Eye (tissue), 1 donor: Measurements from ENCODE around the gene GDF3.
"Not testable (repeated sequence)": the region's sequence is repeated elsewhere in the genome, so short reads cannot be mapped to it uniquely, and the experiment has no call there.

Source experiments
- DNase-seq: peaks from one replicate; pipeline ENCODE4 v3.0.0-alpha.2; 2015

GDF3 gene

DNA sequence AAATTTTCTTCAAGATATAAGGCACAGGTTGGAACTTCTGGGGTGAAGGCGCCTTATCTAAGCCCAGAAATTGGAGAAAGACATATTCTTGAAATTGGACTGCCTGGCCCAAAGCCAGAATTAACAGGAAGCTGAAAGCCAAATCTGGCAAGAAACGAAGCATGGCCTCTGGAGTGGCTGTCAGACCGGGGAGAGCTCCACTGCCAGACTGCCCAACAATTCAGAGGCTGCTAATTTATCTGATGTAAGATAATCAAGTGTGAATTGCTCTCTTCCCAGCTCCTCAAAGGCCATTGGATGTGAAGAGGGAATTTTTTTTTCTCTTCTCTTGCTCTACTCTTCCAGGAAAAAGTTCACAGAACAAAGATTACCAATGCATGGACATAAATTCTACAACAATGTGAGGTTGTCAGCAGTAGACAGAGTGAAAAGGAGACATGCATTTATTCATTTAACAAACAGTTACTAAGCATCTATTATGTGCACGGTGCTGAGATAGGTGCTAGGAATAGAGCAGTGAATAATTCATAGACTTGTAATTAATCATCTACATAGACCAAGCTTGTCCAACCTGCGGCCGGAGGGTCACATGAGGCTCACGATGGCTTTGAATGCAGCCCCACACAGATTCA is at the start of gene GDF3:
Gene GDF3, minus strand, starts transcription at position 210 of the 632 bp plus-strand sequence. Its CDS starts 47 bp downstream, at position 163.
- peak; percentile 25 for DNase-seq

DNA sequence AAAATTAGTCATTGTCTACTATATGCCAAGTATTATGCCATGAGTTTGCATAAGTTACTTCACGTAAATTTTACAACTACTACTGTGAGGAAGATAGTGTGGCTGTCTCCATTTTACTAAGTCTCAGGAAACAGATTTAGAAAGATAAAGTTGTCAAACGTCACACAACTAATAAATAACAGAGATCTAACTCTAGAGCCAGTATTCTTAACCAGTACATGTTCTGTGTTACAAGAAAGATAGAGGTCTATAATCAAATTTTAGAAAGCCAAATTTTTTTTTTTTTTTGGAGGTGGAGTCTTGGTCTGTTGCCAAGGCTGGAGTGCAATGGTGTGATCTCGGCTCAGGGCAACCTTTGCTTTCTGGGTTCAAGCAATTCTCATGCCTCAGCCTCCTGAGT is 37.4 kb upstream of the GDF3 start:
- no peak for DNase-seq

DNA sequence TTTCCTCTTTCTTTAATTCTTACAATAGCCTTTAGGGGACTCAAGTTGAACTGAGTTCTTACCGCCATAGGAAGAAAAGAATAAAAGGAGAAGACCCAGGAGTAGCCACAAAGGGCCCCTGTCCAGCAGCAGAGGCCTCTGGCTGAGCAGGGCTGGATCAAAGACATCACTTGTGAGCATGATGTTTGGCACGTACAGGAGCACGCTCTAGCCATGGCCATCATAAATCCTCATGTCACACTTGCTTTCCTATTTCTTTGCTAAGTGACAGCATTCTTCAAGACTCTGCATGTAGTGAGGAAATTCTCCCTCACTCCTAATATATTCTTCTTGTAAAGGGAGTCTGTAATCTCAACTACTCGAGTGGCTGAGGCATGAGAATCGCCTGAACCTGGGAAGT is 35.9 kb upstream of the GDF3 start:
- DNase-seq, result no peak

DNA sequence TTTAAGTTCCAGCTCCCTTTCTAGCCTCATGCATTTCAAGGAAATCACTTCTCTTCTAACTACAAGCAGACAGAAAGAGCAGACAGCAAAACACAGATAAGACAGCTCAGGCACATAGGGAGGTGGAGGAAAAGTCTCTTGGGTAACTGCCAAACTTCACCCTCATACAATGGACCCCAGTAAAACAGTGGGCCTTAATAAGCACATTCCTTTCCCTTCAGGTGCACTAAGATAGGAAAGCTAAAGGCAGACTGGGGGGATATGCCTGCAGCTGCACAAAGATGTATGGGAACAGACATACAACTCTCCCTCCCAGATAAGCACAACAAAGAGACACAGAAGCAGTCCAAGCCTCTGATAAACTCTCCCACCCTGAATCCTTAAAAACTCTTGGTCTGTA is 35.4 kb upstream of the GDF3 start:
- not testable (repeated sequence) for DNase-seq

DNA sequence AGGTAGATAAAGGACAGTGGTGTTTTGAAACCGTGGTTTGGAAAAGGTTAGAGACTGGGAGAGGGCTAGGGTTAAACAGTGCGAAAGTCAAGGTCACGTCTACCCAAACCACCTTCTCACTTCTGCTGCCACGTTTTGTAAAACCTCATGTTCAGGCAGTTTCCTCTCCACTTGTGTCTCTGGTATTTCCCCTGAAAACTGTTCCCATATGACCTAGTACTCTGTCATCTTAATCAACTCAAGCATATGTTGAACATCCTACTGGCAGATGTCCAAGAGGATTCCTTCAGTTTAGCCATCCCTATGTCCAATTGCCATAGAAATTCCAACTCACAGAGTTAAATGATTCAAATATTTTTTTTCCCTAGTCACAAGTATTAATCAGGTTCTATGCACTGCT is 34.2 kb upstream of the GDF3 start:
- DNase-seq, result peak; percentile 17

DNA sequence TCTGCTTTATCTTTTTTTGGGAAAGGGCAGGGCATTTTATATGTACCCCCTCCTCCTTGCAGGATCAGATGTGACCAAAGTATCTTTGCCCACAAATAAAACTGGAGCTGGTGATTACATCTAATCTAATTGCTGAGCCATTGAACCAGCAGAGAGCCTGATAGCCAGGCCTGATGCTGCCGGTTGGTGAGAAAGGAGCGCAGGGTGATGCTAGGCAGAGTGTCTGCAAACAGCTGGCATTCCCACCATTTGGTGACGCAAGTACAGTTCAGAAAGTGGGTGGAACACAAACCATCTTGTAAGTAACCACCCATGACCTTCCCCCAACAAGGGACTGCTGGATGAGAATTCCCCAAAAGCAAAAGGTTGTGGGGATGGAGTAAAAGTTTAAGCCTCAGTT is 28.4 kb upstream of the GDF3 start:
- DNase-seq, result no peak

DNA sequence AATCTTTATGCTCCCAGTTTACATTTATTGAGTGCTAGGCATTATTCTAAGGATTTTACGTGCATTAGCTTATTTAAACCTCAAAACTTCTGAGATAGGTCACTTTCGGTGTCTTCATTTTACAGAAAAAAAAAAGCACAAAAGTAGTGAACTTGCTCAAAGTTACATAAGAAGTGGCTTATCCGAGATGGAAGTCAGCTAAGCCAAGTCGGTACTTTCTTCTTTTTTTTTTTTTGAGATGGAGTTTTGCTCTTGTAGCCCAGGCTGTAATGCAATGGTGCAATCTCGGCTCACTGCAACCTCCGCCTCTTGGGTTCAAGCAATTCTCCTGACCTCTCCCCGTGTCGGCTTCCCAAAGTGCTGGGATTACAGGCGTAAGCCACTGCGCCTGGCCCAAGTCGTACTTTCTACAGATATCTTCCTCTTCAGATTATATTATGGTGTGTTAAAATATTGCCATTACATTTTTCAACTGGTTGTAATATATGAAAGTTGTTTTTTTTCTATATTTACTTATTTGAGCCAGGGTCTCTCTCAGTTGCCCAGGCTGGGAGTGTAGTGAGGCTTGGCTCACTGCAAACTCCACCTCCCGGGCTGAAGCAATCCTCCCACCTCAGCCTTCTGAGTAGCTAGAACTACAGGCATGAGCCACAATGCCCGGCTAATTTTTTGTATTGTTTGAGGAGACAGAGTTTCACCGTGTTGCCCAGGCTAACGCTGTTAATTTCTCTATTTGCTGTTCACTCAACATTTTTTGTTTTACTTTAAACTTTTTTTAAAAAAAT is 24.6 kb upstream of the GDF3 start:
- DNase-seq, result no peak

DNA sequence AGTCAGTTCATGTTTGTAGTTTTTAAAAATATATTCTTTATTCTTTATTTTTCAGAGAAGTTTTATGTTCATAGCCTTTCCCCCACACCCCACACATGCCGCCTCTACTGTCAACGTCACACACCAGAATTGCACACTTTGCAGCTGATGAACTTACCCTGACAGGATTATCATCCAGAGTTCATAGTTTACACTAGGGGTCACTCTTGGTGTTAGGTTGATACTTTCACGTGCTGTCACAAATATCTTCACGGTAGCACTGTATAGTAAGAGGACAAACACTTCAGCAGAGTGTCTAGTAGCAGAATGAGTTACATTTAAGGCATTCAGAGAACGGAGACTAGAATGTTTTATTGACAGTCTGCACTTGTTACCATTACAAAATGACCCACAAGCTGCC is 20.8 kb upstream of the GDF3 start:
- peak; percentile 6 for DNase-seq

DNA sequence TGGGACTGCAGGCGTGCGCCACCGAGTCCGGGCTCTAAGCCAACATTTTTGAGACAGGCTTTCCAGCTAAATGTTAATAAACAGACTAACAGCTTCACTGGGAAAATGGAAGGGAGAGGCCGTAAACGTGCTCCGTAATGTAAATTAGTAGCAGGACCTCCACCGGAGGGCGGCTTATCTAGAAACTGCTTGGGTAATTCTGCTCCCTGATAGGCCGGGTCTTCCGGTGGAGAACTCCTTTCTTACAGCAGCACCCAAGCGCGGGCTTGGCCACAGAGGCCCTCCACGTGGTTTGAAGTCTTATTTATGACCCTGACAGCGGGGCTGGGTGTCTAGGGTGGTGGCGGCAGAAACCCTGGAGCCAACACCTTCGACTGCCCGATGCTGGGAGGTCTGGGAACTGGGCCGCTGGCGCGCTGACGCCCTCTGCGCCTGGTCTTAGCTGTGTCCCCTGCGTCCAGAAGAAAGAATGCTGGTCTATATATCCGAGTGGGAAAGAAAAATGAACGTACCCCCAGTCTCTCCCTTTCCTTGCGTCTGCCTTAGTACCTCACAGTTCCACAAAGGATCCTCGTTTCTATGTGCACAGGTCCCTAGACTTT is 17.4 kb upstream of the GDF3 start:
- no peak for DNase-seq

DNA sequence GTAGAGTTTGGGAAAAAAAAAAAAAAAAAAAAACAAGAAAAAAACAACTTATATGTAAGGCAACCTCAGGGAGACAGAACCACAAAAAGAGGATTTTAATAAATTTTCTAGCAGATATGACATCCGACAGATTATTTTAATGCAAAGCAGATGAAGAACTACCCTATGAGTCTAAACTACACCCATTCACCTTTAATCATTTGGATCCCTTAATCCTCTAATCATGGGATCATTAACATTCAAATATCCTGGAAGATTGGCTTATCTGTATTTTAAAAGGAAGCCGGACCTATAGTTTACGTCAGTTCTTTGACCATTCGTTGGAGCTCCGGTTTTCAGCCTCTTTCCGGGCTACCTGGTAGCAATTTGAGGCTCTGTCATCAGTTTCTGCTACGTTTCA is 15.6 kb upstream of the GDF3 start, which contains the start of gene DPPA3:
Gene DPPA3, plus strand, starts transcription at position 301 of the 400 bp plus-strand sequence. CDS start 138 bp downstream, outside the sequence.
- no peak for DNase-seq

DNA sequence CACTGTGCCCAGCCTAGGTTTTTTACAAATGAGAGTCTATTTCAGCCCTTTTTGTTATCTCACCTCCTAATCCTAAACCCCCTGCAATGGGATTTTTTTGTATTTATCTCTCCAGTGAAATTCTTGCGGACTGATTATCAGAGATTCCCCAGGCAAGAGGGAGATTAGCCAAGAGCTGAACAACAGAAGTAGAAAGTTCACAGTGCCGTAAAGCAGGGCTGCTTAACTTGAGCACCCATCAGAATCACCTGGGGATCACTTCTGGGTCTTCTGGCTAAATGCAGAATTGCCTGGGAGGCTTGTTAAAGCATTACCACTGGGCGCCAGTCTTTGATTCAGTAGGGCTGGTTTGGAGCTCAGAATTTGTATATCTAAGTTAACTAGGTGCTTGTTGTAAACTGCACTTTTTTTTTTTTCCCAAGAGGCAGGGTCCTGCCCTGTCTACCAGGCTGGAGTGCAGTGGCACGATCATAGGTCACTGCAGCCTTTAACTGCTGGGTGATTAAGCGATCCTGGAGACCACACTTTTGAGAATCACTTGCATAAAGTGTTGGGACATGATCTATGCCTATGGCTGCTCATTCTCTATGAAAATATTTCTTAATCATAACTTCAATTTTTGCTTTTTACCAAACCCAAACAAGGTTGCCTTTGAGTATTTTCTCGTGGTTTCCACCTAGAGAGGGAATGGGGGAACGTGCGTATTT is 14.5 kb upstream of the GDF3 start:
- DNase-seq, result no peak

DNA sequence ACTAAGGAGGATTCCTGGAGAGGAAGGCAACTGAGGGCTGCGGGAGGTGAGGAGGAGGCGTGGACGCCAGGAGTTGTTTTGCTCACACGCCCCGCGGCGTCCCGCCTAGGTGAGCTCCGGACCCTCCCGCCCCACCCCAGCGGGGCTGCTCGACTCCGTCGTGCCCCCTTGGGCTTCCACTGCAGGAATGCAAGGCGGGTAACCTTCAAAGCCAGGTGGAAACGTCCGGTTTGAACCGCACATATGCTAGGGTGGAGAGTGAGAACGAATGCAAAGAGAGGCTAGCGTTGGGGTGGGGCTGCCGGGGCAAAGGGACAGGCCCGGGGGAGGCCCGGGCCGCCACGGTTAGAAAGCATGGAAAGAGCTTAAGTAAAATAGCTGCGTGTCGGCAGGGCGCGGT is 10.3 kb upstream of the GDF3 start:
- DNase-seq, result no peak

DNA sequence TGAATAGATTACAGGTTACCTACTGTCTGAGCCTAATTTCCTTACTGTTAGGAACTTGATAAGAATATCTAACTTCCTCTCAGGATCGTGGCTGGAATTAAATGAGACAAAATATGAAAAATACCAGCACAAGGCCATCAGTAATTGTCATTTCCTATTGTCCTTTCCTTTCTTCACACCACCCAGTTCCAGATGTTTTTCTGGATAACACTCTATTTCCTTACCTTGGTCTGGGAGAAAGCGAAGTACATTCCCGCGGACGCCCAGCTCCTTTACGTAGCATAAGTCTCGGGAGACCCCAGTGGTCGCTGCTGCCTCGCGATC is 376 bp downstream of the GDF3 start:
- DNase-seq, result no peak

DNA sequence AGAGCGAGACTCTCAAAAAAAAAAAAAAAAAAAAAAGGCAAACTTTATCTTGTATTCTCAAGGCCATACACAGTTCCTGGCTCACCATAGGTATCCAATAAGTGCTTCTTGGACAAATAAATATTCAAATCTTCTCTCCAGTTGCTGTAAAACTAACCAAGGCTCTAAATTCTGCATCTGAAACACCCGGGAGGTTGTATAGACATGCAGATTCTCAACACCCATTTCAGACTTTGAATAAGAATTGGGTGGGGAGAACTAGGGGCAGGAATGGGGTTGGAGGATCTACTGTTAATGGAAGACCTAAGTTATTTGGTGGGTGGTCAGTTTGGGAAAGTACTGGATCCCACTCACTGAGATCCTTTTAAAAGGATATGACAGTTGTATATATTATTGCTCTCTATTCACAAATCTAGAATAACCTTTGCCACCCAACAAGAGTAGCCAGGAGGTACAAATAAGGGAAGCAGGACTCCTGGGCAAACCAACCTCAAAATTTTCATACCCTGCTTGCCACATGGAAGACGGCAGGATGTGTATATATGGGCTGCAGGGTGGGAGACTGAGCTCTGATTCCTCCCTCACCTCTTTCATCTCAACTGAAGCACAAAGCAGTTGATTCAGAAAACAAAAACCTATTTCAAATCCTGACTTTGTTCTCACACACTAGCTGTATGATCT is 879 bp downstream of the GDF3 start:
- DNase-seq, result no peak

DNA sequence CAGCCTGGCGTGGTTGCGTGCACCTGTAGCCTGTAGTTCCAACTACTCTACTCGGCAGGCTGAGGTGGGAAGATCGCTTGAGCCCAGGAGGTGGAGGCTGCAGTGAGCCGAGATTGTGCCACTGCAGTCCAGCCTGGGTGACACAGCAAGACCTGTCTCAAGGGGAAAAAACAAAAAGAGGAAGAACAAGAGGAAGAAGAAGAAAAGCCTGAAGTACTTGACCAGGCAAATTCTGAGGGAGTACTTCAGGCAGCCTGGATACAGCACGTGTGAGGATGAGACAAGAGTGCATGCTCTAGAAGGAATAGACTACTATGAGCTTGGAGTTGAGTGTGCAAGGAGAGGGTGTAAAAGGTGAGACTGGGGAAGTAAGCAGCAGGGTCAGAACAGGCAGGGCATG is 1.8 kb downstream of the GDF3 start:
- DNase-seq, result no peak

DNA sequence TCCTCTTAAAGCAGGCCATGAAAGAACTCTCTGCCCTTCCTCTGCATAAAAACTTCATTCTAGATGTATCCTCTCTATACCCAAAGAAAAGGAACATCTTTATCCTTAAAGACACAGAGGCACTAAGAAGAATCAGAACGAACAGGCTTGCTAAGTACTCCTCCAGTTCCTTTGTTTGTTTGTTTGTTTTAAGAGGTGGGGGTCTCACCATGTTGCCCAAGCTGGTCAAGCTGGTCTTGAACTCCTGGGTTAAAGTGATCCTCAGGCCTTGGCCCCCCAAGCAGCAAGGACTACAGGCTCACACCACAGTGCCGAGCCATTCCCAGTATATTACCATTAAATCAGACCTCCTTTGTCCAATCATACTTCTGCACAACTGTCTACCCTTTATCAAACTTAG is 14.0 kb downstream of the GDF3 start:
- no peak for DNase-seq

DNA sequence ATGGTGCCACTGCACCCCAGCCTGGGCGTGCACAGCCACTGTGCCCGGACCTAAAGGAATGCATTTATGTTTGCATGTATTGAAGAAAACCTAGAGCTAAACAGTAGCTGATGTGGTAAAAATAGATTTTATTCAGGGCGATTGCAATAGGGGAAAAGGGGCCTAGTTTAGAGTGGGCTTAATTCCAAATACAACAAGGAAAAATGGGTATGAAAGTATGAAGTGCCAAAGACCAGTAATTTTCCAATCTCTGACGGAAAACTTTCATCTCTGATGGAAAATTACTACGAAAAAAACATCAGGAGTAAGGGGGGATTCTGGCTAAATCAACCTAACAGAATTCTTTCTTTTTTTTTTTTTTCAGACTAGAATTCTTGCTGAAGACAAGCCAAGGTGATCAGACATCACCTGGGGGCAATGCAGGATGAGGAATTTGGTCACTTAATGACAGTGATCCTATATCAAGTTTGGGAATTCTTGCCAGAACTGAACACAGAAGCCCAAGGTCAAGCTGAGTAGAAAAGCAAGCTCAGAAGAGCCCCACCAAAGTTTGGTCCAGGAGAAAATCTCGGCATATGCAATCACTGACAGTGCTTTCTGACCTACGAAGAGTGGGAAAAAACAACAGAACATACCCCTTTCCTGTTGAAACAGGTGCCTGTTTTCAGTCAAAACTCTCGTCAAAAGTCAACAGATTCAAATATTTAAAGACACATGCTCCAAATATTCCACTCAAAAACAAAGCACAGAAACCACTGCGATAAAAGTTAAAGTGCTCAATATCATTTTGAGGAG is 16.1 kb downstream of the GDF3 start:
- no peak for DNase-seq

DNA sequence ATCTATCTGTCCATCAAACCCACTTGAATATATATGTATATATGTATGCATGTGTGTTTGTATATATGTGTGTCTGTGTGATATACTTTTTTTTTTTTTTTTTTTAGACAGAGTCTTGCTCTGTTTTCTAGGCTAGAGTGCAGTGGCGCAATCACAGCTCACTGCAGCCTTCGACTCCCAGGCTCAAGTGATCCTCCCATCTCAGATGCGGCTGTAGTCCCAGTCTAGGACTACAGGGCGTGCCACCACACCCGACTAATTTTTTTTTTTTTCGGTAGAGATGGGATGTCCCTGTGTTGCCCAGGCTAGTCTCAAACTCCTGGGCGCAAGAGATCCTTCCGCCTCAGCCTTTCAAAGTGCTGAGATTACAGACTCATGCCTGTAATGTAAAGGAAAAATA is 16.8 kb downstream of the GDF3 start:
- DNase-seq, result no peak

DNA sequence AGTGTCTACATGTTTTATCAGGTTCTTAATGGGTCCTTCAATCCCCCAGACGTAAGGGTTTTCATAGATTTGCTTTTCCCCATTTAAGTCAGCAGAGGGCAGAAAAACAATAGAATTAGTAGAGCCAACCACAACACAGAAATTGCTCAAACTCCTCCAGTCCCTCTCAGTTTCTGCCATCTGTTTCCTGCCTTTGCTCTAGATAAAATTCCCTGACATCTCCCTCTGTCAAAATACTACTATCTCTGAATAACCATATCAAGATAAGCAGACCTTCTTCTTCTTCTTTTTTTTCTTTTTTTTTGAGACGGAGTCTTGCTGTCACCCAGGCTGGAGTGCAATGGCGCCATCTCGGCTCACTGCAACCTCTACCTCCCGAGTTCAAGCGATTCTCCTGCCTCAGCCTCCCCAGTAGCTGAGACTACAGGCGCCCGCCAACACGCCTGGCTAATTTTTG is 18.1 kb downstream of the GDF3 start:
- peak; percentile 53 for DNase-seq

DNA sequence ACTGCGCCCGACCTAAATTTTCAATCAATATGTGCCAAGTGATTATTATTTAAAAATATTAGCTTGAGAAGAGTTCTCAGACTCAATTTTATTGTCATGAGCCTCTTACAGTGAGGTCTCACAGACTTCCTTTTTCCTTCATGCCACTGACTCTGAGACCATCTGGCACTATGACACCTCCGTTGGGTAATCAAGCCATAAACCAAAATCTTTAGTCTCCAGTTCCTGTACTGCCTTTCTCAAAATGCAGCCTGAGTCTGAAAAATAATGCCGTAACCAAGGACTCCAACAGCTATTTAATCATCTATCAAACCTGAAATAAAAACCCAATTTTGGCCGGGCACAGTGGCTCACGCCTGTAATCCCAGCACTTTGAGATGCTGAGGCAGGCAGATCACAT is 20.1 kb downstream of the GDF3 start:
- DNase-seq, result not testable (repeated sequence)

DNA sequence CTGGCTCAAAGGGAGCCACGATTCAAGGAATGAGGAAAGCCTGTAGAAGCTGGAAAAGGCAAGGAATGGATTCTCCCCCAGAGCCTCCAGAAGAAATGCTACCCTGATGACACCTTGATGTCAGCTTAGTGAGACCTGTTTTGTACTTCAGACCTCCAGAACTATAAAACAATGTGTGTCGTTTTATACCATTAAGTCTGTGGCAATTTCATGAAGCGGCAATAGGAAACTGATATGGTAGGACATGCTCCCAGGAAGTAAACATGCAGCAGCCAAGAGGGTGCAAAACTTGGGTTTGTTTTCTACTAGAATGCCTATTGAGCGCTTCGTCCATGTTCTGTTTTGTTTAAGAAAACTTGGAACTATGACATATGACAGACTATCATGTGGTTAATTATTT is 27.4 kb downstream of the GDF3 start:
- no peak for DNase-seq

DNA sequence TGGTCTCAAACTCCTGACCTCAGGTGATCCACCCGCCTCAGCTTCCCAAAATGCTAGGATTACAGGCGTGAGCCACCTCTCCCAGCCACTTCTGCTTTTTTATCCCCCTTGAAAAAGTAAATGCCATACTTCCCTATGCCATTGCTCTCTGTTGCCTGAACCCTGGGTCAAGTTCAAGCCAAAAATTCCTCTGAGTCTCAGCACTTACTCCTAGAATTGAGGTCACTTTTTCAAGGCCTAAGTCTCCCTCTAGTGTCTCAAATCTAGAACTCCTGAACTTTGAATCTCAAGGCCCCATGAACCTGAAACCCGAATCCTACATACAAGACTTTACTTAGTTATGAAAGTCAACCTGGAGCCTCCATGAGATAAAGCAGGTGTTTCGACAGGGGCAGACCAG is 28.4 kb downstream of the GDF3 start:
- DNase-seq, result no peak
